Measurements from ENCODE around the gene TSKS. TPM values are rescaled to one million over a fixed set of nuclear protein-coding genes. Genes with fewer than 3 reads are reported as not detected.

Gene TSKS
- total and polyA plus RNA-seq, 10 of the 15 experiments (the other 5 are each of a cell fraction or from before 2014, with no cell fraction given), result not detected

GRCh38 chr19:49730166-49730565 lies 32.9 kb downstream of the TSKS start (continued):
- TF ChIP-seq CBX3 (IDR thresholded peaks at IDR 0.05; ENCODE audit: borderline replicate concordance, low read depth), result no peak
- no peak for TF ChIP-seq ZZZ3 (IDR thresholded peaks at IDR 0.05; ENCODE audit: control insufficient read depth, insufficient read length, low read depth)
- TF ChIP-seq E2F4 (IDR thresholded peaks at IDR 0.05; ENCODE audit: low read depth, low read length), result no peak
- TF ChIP-seq POLR2A (IDR thresholded peaks at IDR 0.05; ENCODE audit: low read depth, low read length), result no peak
- no peak for TF ChIP-seq ESRRA (IDR thresholded peaks at IDR 0.05; ENCODE audit: low read length)
- TF ChIP-seq TBL1XR1 (IDR thresholded peaks at IDR 0.05; ENCODE audit: low read depth, low read length), result no peak
- no peak for TF ChIP-seq MYC (IDR thresholded peaks at IDR 0.05; ENCODE audit: insufficient read depth, insufficient read length, insufficient replicate concordance, low read length, severe bottlenecking)

DNA sequence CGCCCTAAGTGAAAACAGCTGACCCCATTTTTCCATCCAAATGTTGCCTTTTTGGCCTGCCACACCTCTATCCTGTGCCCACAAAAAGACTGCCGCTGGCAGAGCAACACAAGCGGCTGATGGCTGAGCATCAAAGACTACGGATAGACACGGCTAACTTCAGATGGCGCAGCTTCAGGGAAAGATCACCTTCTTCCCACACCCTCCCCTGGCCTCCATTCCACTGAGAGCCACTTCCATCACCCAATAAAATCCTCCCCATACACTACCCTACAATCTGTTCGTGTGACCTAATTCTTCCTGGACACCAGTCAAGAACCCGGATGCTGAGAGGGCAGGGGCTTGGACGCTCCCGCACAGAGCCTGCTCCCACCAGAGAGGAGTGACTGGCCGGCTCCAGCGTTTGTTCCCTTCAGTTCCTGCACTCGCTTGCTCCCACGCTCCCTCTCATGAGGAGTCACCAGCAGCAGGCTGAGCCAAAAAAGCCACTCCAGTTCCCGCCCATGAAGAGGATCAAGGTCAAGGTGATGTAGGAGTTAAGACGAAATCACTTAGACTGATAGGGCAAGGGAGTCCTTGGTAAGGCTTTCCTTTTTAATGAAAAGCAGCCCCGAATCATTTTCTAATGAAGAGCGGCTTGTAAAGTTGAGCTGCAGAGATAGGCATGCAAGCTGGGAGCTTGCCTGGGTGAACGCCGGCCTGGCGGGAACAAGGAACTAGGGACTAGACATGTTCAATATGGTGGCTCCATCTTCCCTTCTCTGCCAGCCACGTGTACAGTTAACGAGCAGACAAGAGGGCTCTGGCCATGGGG lies 35.7 kb downstream of the TSKS start:
- no peak overlapping the region for H3K27ac ChIP-seq (ENCODE audit: control insufficient read depth, insufficient read depth)
- H3K4me2 ChIP-seq (ENCODE audit: control insufficient read depth, insufficient read depth), result no peak overlapping the region
- ChIA-PET POLR2A (no interaction called here), CTCF (no interaction called here), RAD21 (ENCODE audit: unreplicated experiment) (no interaction called here), SMC1A (ENCODE audit: uncharacterized antibody, unreplicated experiment) (no interaction called here)
- whole genome bisulfite sequencing (ENCODE audit: insufficient coverage, insufficient replicate concordance, low lambda C conversion rate, missing lambda C conversion rate), result 60% methylated on average over 23 of the region's 23 CpGs
- BruUV-seq (replicated peaks), result no TSS peak
- H2AFZ ChIP-seq (ENCODE audit: control insufficient read depth, low read depth, low read length), result no peak overlapping the region
- no peak overlapping the region for H3K4me3 ChIP-seq
- H3K27me3 ChIP-seq (replicated peaks in 1 of 2; ENCODE audit: control insufficient read depth in 2 of 2, insufficient read depth in 2 of 2, low read length in 1 of 2), result no peaks in the 10 kb centered on the region
- no peak for TF ChIP-seq SMAD5 (IDR thresholded peaks at IDR 0.05; ENCODE audit: low read depth)
- no peak for TF ChIP-seq PKNOX1 (IDR thresholded peaks at IDR 0.05)
- TF ChIP-seq ATF2 (IDR thresholded peaks at IDR 0.05; ENCODE audit: low read length), result no peak
- TF ChIP-seq ZNF274 (IDR thresholded peaks at IDR 0.05; ENCODE audit: insufficient read depth, insufficient read length), result no peak
- TF ChIP-seq ZBTB4 (CRISPR knock-in tag; IDR thresholded peaks at IDR 0.05), result no peak
- no peak for TF ChIP-seq CBX5 (IDR thresholded peaks at IDR 0.05; ENCODE audit: low read depth)
- intact Hi-C loops (cut with micrococcal nuclease; ENCODE audit: unreplicated experiment), result no loop called here
- H3K9ac ChIP-seq (ENCODE audit: control insufficient read depth, insufficient read depth, low read length), result no peak overlapping the region
- H3K9me3 ChIP-seq (replicated peaks; ENCODE audit: control insufficient read depth, insufficient read depth, low read length), result no peaks in the 10 kb centered on the region
- DNase-seq (ENCODE audit: low read depth, low spot score) (no peak), ATAC-seq (no peak), FAIRE-seq (no peak)
- H3K79me2 ChIP-seq (ENCODE audit: control insufficient read depth, insufficient read depth, low read length), result no peaks in the 10 kb centered on the region
- in situ Hi-C loops (cut with MboI), result no loop called here
- no peaks in the 10 kb centered on the region for H4K20me1 ChIP-seq (ENCODE audit: control insufficient read depth, insufficient read depth)
- no peaks in the 10 kb centered on the region for H3K4me1 ChIP-seq (ENCODE audit: control insufficient read depth, insufficient read depth, low read length)
- H3K36me3 ChIP-seq (ENCODE audit: control insufficient read depth in 2 of 2, insufficient read depth in 2 of 2, low read length in 1 of 2), result no peaks in the 10 kb centered on the region
